Eye (tissue), 1 donor: ENCODE results near the gene CORIN.
"Not testable (repeated sequence)": the region's sequence is repeated elsewhere in the genome, so short reads cannot be mapped to it uniquely, and the experiment has no call there.

Experiments used
- DNase-seq: peaks from one replicate; pipeline ENCODE4 v3.0.0-alpha.2; 2015

CORIN gene

GRCh38 chr4:47555920-47556319 is 281.9 kb downstream of the CORIN start:
- not testable (repeated sequence) for DNase-seq

- no peak for DNase-seq
Measured at GRCh38 chr4:47553329-47554125, 284.3 kb downstream of the CORIN start.

- DNase-seq, result no peak
Measured at GRCh38 chr4:47551682-47552081, 286.2 kb downstream of the CORIN start.

- no peak for DNase-seq
Measured at GRCh38 chr4:47550899-47551548, 286.8 kb downstream of the CORIN start.

- DNase-seq, result not testable (repeated sequence)
Measured at GRCh38 chr4:47550357-47550756, 287.5 kb downstream of the CORIN start.
